NCI-H2196 treated with DMSO at 0.1 percent for 48 hours (cell line): ENCODE data around the gene RD3L.
"Not testable (repeated sequence)": the region's sequence is repeated elsewhere in the genome, so short reads cannot be mapped to it uniquely, and the experiment has no call there.

ENCODE experiments used
- DNase-seq: peaks from one replicate; lab custom pipeline; 2025; ENCODE audit not compliant: unreplicated experiment; lab: John Stamatoyannopoulos, UW

The RD3L gene

GRCh38 chr14:103941973-103942736, at the start of gene RD3L:
Gene RD3L, minus strand, starts transcription at chr14:103942529. Its CDS starts 834 bp downstream, at chr14:103941695.
- no peak for DNase-seq

GRCh38 chr14:103989964-103990363, 47.6 kb upstream of the RD3L start:
- no peak for DNase-seq

- DNase-seq = no peak
Observed at GRCh38 chr14:103989034-103989433, 46.7 kb upstream of the RD3L start.

- DNase-seq = no peak
Observed at GRCh38 chr14:103984196-103984595, 41.9 kb upstream of the RD3L start.

GRCh38 chr14:103980623-103981238, 38.4 kb upstream of the RD3L start:
- DNase-seq = not testable (repeated sequence)

GRCh38 chr14:103974575-103974974, 32.2 kb upstream of the RD3L start:
- no peak for DNase-seq

GRCh38 chr14:103973354-103973753, 31.0 kb upstream of the RD3L start:
- no peak for DNase-seq

GRCh38 chr14:103969961-103970360, 27.6 kb upstream of the RD3L start:
- no peak for DNase-seq

- DNase-seq = no peak
Observed at GRCh38 chr14:103966631-103967030, 24.3 kb upstream of the RD3L start.

GRCh38 chr14:103961928-103962578, 19.7 kb upstream of the RD3L start:
- DNase-seq = no peak

GRCh38 chr14:103960457-103961055, 18.2 kb upstream of the RD3L start:
- DNase-seq = no peak

GRCh38 chr14:103949131-103949790, 6.9 kb upstream of the RD3L start:
- DNase-seq = no peak

GRCh38 chr14:103948442-103948841, 6.1 kb upstream of the RD3L start:
- no peak for DNase-seq

- no peak for DNase-seq
Observed at GRCh38 chr14:103946975-103947374, 4.6 kb upstream of the RD3L start.

GRCh38 chr14:103943673-103944072, 1.3 kb upstream of the RD3L start:
- DNase-seq = no peak

- DNase-seq = no peak
Observed at GRCh38 chr14:103941462-103941861, 867 bp downstream of the RD3L start.

GRCh38 chr14:103935102-103935501, 7.2 kb downstream of the RD3L start:
- no peak for DNase-seq

- DNase-seq = no peak
Observed at GRCh38 chr14:103932791-103933490, 9.4 kb downstream of the RD3L start.

- no peak for DNase-seq
Observed at GRCh38 chr14:103931422-103931821, 10.9 kb downstream of the RD3L start.

- DNase-seq = no peak
Observed at GRCh38 chr14:103930051-103930604, 12.2 kb downstream of the RD3L start.
